H9 (cell line): ENCODE data around the gene SDK2. TPM values are rescaled to one million over a fixed set of nuclear protein-coding genes. Genes with fewer than 3 reads are reported as not detected.
A peak's percentile ranks its signal among the peaks of the same experiment; 100 is the strongest.

Experiments used
- DNase-seq: peaks from one replicate; pipeline ENCODE4 v3.0.0-alpha.2; 2017
- H2AFZ ChIP-seq: one replicate; pipeline ENCODE4 v1.6.1; 2013; ENCODE audit warnings: mild to moderate bottlenecking, low read length, control low read depth, moderate library complexity
- H2AK5ac ChIP-seq: 2 replicates; pipeline ENCODE4 v1.6.1; 2013; ENCODE audit warnings: low read length, control low read depth, mixed read lengths; ENCODE audit not compliant: insufficient read length
- H2BK120ac ChIP-seq: one replicate; pipeline ENCODE4 v1.6.1; 2013; ENCODE audit warnings: low read depth, mild to moderate bottlenecking, low read length, control low read depth, inconsistent platforms; ENCODE audit not compliant: poor library complexity, severe bottlenecking
- H2BK12ac ChIP-seq: 2 replicates; pipeline ENCODE4 v1.6.1; 2013; ENCODE audit warnings: low read length, control low read depth, mixed read lengths, low read depth; ENCODE audit not compliant: insufficient read length
- H2BK15ac ChIP-seq: 2 replicates; pipeline ENCODE4 v1.6.1; 2013; ENCODE audit warnings: low read depth, low read length, control low read depth
- H2BK20ac ChIP-seq: one replicate; pipeline ENCODE4 v1.6.1; 2013; ENCODE audit warnings: low read depth, mild to moderate bottlenecking, low read length, control low read depth, inconsistent platforms; ENCODE audit not compliant: poor library complexity, severe bottlenecking
- H2BK5ac ChIP-seq: 2 replicates; pipeline ENCODE4 v1.6.1; 2013; ENCODE audit warnings: low read length, control low read depth, mixed read lengths; ENCODE audit not compliant: insufficient read length
- H3K14ac ChIP-seq: 2 replicates; pipeline ENCODE4 v1.6.1; 2013; ENCODE audit warnings: low read length, control low read depth; ENCODE audit not compliant: insufficient read depth
- H3K18ac ChIP-seq: 2 replicates; pipeline ENCODE4 v1.6.1; 2013; ENCODE audit warnings: low read depth, mild to moderate bottlenecking, mixed read lengths, low read length, control low read depth; ENCODE audit not compliant: insufficient read length
- H3K23ac ChIP-seq: 2 replicates; pipeline ENCODE4 v1.6.1; 2013; ENCODE audit warnings: low read length, control low read depth, mixed read lengths, low read depth; ENCODE audit not compliant: insufficient read length
- H3K23me2 ChIP-seq: 2 replicates; pipeline ENCODE4 v1.6.1; 2013; ENCODE audit warnings: low read depth, mild to moderate bottlenecking, mixed read lengths, low read length, control low read depth; ENCODE audit not compliant: insufficient read length, poor library complexity, severe bottlenecking
- H3K27ac ChIP-seq: 2 replicates; pipeline ENCODE4 v1.5.1; 2013; ENCODE audit warnings: low read length, control low read depth, mixed read lengths, low read depth; ENCODE audit not compliant: insufficient read length
- H3K27me3 ChIP-seq: 2 replicates; pipeline ENCODE4 v1.6.1; 2013; ENCODE audit warnings: low read length, control low read depth, inconsistent platforms; ENCODE audit not compliant: insufficient read depth
- H3K4ac ChIP-seq: 2 replicates; pipeline ENCODE4 v1.6.1; 2013; ENCODE audit warnings: low read depth, mild to moderate bottlenecking, control low read depth, inconsistent platforms, low read length, moderate library complexity
- H3K4me1 ChIP-seq: 2 replicates; pipeline ENCODE4 v1.6.1; 2013; ENCODE audit warnings: low read length, control low read depth, inconsistent platforms; ENCODE audit not compliant: insufficient read depth
- H3K4me2 ChIP-seq: 2 replicates; pipeline ENCODE4 v1.6.1; 2013; ENCODE audit warnings: low read length, control low read depth, mixed read lengths; ENCODE audit not compliant: insufficient read length, insufficient read depth
- H3K56ac ChIP-seq: 2 replicates; pipeline ENCODE4 v1.6.1; 2013; ENCODE audit warnings: low read depth, mild to moderate bottlenecking, mixed read lengths, low read length, control low read depth; ENCODE audit not compliant: insufficient read length
- H3K79me1 ChIP-seq: 2 replicates; pipeline ENCODE4 v1.6.1; 2013; ENCODE audit warnings: low read depth, mild to moderate bottlenecking, moderate library complexity, low read length, control low read depth, inconsistent platforms; ENCODE audit not compliant: insufficient read depth, poor library complexity, severe bottlenecking
- H3K79me2 ChIP-seq: 2 replicates; pipeline ENCODE4 v1.6.1; 2013; ENCODE audit warnings: low read length, control low read depth, inconsistent platforms; ENCODE audit not compliant: insufficient read depth
- H3K9ac ChIP-seq: 2 replicates; pipeline ENCODE4 v1.6.1; 2013; ENCODE audit warnings: low read length, control low read depth, mixed read lengths; ENCODE audit not compliant: insufficient read length; ENCODE audit errors: extremely low read depth
- H3K9me3 ChIP-seq: one replicate; pipeline ENCODE4 v1.6.1; 2013; ENCODE audit warnings: low read depth, low read length, inconsistent platforms; ENCODE audit not compliant: control insufficient read depth
- H3T11ph ChIP-seq: one replicate; pipeline ENCODE4 v1.6.1; 2013; ENCODE audit warnings: mild to moderate bottlenecking, low read length, control low read depth, inconsistent platforms
- H4K20me1 ChIP-seq: one replicate; pipeline ENCODE4 v1.6.1; 2013; ENCODE audit not compliant: control insufficient read depth, insufficient read length, insufficient read depth
- H4K5ac ChIP-seq: 2 replicates; pipeline ENCODE4 v1.6.1; 2013; ENCODE audit warnings: low read depth, mild to moderate bottlenecking, mixed read lengths, low read length, control low read depth; ENCODE audit not compliant: insufficient read length
- H4K8ac ChIP-seq: replicated peaks from 2 replicates; pipeline ENCODE4 v1.6.1; 2013; ENCODE audit warnings: low read length, control low read depth, mixed read lengths, low read depth; ENCODE audit not compliant: insufficient read length
- H4K91ac ChIP-seq: 2 replicates; pipeline ENCODE4 v1.6.1; 2013; ENCODE audit warnings: low read depth, mild to moderate bottlenecking, moderate library complexity, mixed read lengths, low read length, control low read depth; ENCODE audit not compliant: insufficient read length
- H3K27ac Mint-ChIP-seq, 3 experiments: 2 replicates in 2 of 3; 3 replicates in 1 of 3; pipeline ENCODE4 v1.8.0; 2020 to 2021; ENCODE audit warnings: mixed read lengths in 3 of 3, mild to moderate bottlenecking in 1 of 3, moderate library complexity in 1 of 3
- H3K27me3 Mint-ChIP-seq: 2 replicates; pipeline ENCODE4 v1.8.0; 2021; ENCODE audit warnings: low read depth, mild to moderate bottlenecking, moderate library complexity, mixed read lengths
- H3K36me3 Mint-ChIP-seq, 3 experiments: 2 replicates in 2 of 3; 3 replicates in 1 of 3; pipeline ENCODE4 v1.8.0; 2020 to 2021; ENCODE audit warnings: low read depth in 3 of 3, mixed read lengths in 3 of 3; ENCODE audit not compliant: insufficient read depth in 1 of 3
- H3K4me1 Mint-ChIP-seq, 2 experiments: 2 replicates each; pipeline ENCODE4 v1.8.0; 2020; ENCODE audit warnings: mixed read lengths in 2 of 2
- H3K4me3 Mint-ChIP-seq, 2 experiments: 2 replicates in 1 of 2; 3 replicates in 1 of 2; pipeline ENCODE4 v1.8.0; 2020 to 2021; ENCODE audit warnings: mild to moderate bottlenecking in 2 of 2, mixed read lengths in 2 of 2, moderate library complexity in 1 of 2
- H3K9me3 Mint-ChIP-seq, 2 experiments: 2 replicates in 1 of 2; 3 replicates in 1 of 2; pipeline ENCODE4 v1.8.0; 2020; ENCODE audit warnings: mild to moderate bottlenecking in 2 of 2, mixed read lengths in 2 of 2, moderate library complexity in 1 of 2
- CTCF ChIP-seq: fragments of 200-600 bp; sonication (generic); conservative IDR thresholded peaks from 3 replicates; pipeline ENCODE4 v1.8.0; 2021; ENCODE audit warnings: antibody characterized with exemption, mild to moderate bottlenecking
- WGBS: extraction: QIAGEN DNeasy Blood & Tissue Kit; methylation state at CpG from one replicate; pipeline ENCODE4 v1.1.7; 2013; ENCODE audit warnings: missing lambda C conversion rate, low lambda C conversion rate, mixed read lengths; ENCODE audit not compliant: insufficient read length; ENCODE audit errors: extremely low coverage; 5-methylcytosine and 5-hydroxymethylcytosine counted together
- total RNA-seq: library from RNA; stranded (reverse); gene quantifications from 2 replicates; pipeline ENCODE4 v1.2.1, GENCODE V29; 2021

SDK2 gene
- total RNA-seq, 1 experiment from 2014 or later, result 9.1 TPM

- Histone ChIP-seq H3K79me2 (no peaks in the 10 kb centered on the region), H4K20me1 (peaks cover 2% of the 10 kb centered on the region), H2AK5ac (no peak overlapping the region), H3K18ac (no peak overlapping the region), H3K23me2 (no peaks in the 10 kb centered on the region), H4K5ac (no peak overlapping the region), H3K4me1 (no peaks in the 10 kb centered on the region; the same call in 1 of the 2 replicates), H2AFZ (no peak overlapping the region), H4K91ac (no peak overlapping the region), H3K4ac (no peak overlapping the region), H3K14ac (no peak overlapping the region), H2BK20ac (no peak overlapping the region), H3K9ac (no peak overlapping the region), H2BK5ac (no peak overlapping the region), H2BK15ac (no peak overlapping the region), H3K23ac (no peak overlapping the region), H3K79me1 (no peaks in the 10 kb centered on the region), H2BK120ac (no peak overlapping the region), H3T11ph (no peak overlapping the region), H4K8ac (no peak overlapping the region), H3K27me3 (no peaks in the 10 kb centered on the region), H3K4me2 (no peak overlapping the region), H3K56ac (no peak overlapping the region), H3K27ac (no peak overlapping the region), H3K9me3 (no peaks in the 10 kb centered on the region), H2BK12ac (no peak overlapping the region)
- H3K4me1 Mint-ChIP-seq, result peaks cover 36 to 47% of the 10 kb centered on the region in 2 experiments
- DNase-seq, result no peak
- H3K27ac Mint-ChIP-seq, result peak overlapping the region in 1 of 3 experiments; percentile 75; a peak in 2 of 7 replicates
- H3K36me3 Mint-ChIP-seq, result peaks cover 0 to under 1% (median 0%) of the 10 kb centered on the region in 3 experiments; a peak in 2 of 7 replicates
- H3K4me3 Mint-ChIP-seq, result no peak overlapping the region
- H3K27me3 Mint-ChIP-seq, result no peaks in the 10 kb centered on the region; the same call in 1 of the 2 replicates
- H3K9me3 Mint-ChIP-seq, result no peaks in the 10 kb centered on the region
- WGBS, result no CpG with 5 or more reads among the region's 9 CpGs
- TF ChIP-seq CTCF, result no peak
These were observed 152.6 kb downstream of the SDK2 start for GRCh38 chr17:73491648-73492047.
